HepG2 (cell line): ENCODE results near the gene CERT1. TPM values are rescaled to one million over a fixed set of nuclear protein-coding genes. Genes with fewer than 3 reads are reported as not detected.

Experiments
- AHDC1 ChIP-seq: sonication (generic); formaldehyde crosslinking; IDR thresholded peaks from 2 replicates; pipeline ENCODE4 v1.5.1; 2020; ENCODE audit warnings: mild to moderate bottlenecking, missing genetic modification reagents, borderline replicate concordance
- ATF4 ChIP-seq, 2 experiments: fragments of 450-650 bp in 1 of 2; sonication (generic) in 1 of 2; formaldehyde crosslinking; IDR thresholded peaks; 2 replicates each; pipeline versions ENCODE4 v1.5.0 to v1.8.0; 2020 to 2022; ENCODE audit warnings: mild to moderate bottlenecking in 1 of 2, missing genetic modification reagents in 1 of 2
- GLMP ChIP-seq: sonication (generic); formaldehyde crosslinking; IDR thresholded peaks from 2 replicates; pipeline ENCODE4 v1.9.0; 2021; ENCODE audit warnings: missing genetic modification reagents, mild to moderate bottlenecking, borderline replicate concordance
- KDM3A ChIP-seq: IDR thresholded peaks from 2 replicates; pipeline ENCODE4 v1.6.1; 2018; ENCODE audit warnings: low read depth, missing compliant biosample characterization
- KDM5B ChIP-seq: sonication (generic); formaldehyde crosslinking; IDR thresholded peaks from 2 replicates; pipeline ENCODE4 v1.4.0; 2020; ENCODE audit warnings: missing genetic modification reagents, mild to moderate bottlenecking, borderline replicate concordance
- MNT ChIP-seq: fragments of 450-650 bp; IDR thresholded peaks from 2 replicates; pipeline ENCODE4 v1.6.1; 2016
- MXI1 ChIP-seq: IDR thresholded peaks from 3 replicates; pipeline ENCODE4 v1.6.1; 2012; ENCODE audit warnings: low read depth, low read length, inconsistent platforms, borderline replicate concordance
- PHF8 ChIP-seq: sonication (generic); formaldehyde crosslinking; IDR thresholded peaks from 2 replicates; pipeline ENCODE4 v1.5.0; 2020; ENCODE audit warnings: missing genetic modification reagents
- RFX3 ChIP-seq: IDR thresholded peaks from 2 replicates; pipeline ENCODE4 v1.6.1; 2016; ENCODE audit warnings: missing biosample characterization, missing genetic modification reagents
- SAFB2 ChIP-seq: sonication (generic); formaldehyde crosslinking; IDR thresholded peaks from 2 replicates; pipeline ENCODE4 v1.5.1; 2020; ENCODE audit warnings: missing genetic modification reagents, low read depth, mild to moderate bottlenecking, borderline replicate concordance
- SKIL ChIP-seq: sonication (generic); formaldehyde crosslinking; IDR thresholded peaks from 2 replicates; pipeline ENCODE4 v1.8.0; 2022; ENCODE audit warnings: missing genetic modification reagents, mild to moderate bottlenecking, moderate library complexity, borderline replicate concordance
- THAP8 ChIP-seq: sonication (generic); formaldehyde crosslinking; IDR thresholded peaks from 2 replicates; pipeline ENCODE4 v1.5.1; 2020; ENCODE audit warnings: missing genetic modification reagents, mild to moderate bottlenecking, borderline replicate concordance
- WIZ ChIP-seq: sonication (generic); formaldehyde crosslinking; IDR thresholded peaks from 2 replicates; pipeline ENCODE4 v1.5.1; 2020; ENCODE audit warnings: mild to moderate bottlenecking, missing genetic modification reagents
- ZFX ChIP-seq: sonication (generic); formaldehyde crosslinking; IDR thresholded peaks from 2 replicates; pipeline ENCODE4 v1.4.0; 2020; ENCODE audit warnings: mild to moderate bottlenecking, low read depth, missing genetic modification reagents, moderate library complexity
- ZNF44 ChIP-seq: sonication (generic); formaldehyde crosslinking; IDR thresholded peaks from 2 replicates; pipeline ENCODE4 v1.5.1; 2020; ENCODE audit warnings: mild to moderate bottlenecking, missing genetic modification reagents
- polyA plus RNA-seq, 8 experiments: library from polyadenylated mRNA; depleted of rRNA in 3 of 8; stranded (reverse) in 7 of 8; unstranded in 1 of 8; fragments of >200 nt; fragmentation: Illumina TruSeq in 4 of 8; extraction: Trizol in 4 of 8; gene quantifications; 2 replicates each; pipeline versions ENCODE4 v1.2.1 to v1.2.3, GENCODE V29; 2011 to 2016; ENCODE audit warnings: low read depth in 4 of 8, missing spikeins in 1 of 8, mixed read lengths in 1 of 8; ENCODE audit not compliant: insufficient read depth in 1 of 8
- total RNA-seq, 5 experiments: library from RNA; depleted of rRNA; stranded (reverse); fragments of >200 nt; fragmentation: Illumina TruSeq; extraction: Trizol; gene quantifications; 2 replicates each; pipeline ENCODE4 v1.2.3, GENCODE V29; 2016; ENCODE audit warnings: low read depth in 1 of 5

CERT1 gene
- total and polyA plus RNA-seq, 2 of the 13 experiments (the other 11 are each of a cell fraction or from before 2014, with no cell fraction given): 8.2 to 12.7 TPM

GRCh38 chr5:75511435-75512382 lies at the start of gene CERT1, which contains the start of gene POLK (continued):
- TF ChIP-seq KDM3A (CRISPR knock-in tag) (no peak), GLMP (CRISPR knock-in tag) (no peak), ZFX (CRISPR knock-in tag) (peak; percentile 99), THAP8 (CRISPR knock-in tag) (no peak), ATF4 (CRISPR knock-in tag; IDR thresholded peaks at IDR 0.05) (peak in 1 of 2 experiments; percentile 68; a peak in 2 of 4 replicates), WIZ (CRISPR knock-in tag) (no peak; the same call in 1 of the 2 replicates), PHF8 (CRISPR knock-in tag) (peak; percentile 87), RFX3 (CRISPR knock-in tag) (no peak), MXI1 (peak; percentile 56; the same call in 1 of the 3 replicates), ZNF44 (no peak), AHDC1 (CRISPR knock-in tag) (no peak), MNT (no peak), SAFB2 (CRISPR knock-in tag) (peak; percentile 79), SKIL (CRISPR knock-in tag) (no peak), KDM5B (CRISPR knock-in tag) (0 out of 2 replicates have a peak, but pooled peaks have one; percentile 16)
